Peyer's patch (tissue), 4 donors: ENCODE measurements around the gene ZC3HAV1.

ENCODE experiments used
- CTCF ChIP-seq, 6 experiments: fragments of 450-650 bp in 4 of 6; fragments of 200-600 bp in 2 of 6; sonication (generic) in 1 of 6; IDR thresholded peaks; one replicate each; pipeline ENCODE4 v1.5.1; 2017 to 2019; ENCODE audit warnings: antibody characterized with exemption in 6 of 6, mild to moderate bottlenecking in 3 of 6, moderate library complexity in 1 of 6
- POLR2A ChIP-seq, 2 donors: fragments of 450-650 bp; IDR thresholded peaks; one replicate each; pipeline ENCODE4 v1.5.1; 2017; ENCODE audit warnings: antibody characterized with exemption in 2 of 2, mild to moderate bottlenecking in 2 of 2, moderate library complexity in 2 of 2

GRCh38 chr7:139041378-139042085 lies 68.0 kb downstream of the ZC3HAV1 start:
- TF ChIP-seq CTCF (IDR thresholded peaks at IDR 0.05) (no peak), POLR2A (IDR thresholded peaks at IDR 0.05) (no peak)
